Heart right ventricle (tissue), 16 donors: ENCODE results near the gene INA. TPM values are rescaled to one million over a fixed set of nuclear protein-coding genes. Genes with fewer than 3 reads are reported as not detected.
"Not testable (repeated sequence)": the region's sequence is repeated elsewhere in the genome, so short reads cannot be mapped to it uniquely, and the experiment has no call there.

ENCODE experiments used
- ATAC-seq, 8 donors: fragments of 200-7000 bp; cut with Tn5 transposase; one replicate each; pipeline ENCODE4 v1.9.1; 2020; ENCODE audit warnings: mild to moderate bottlenecking in 8 of 8, moderate library complexity in 8 of 8, moderate number of reproducible peaks in 1 of 8
- DNase-seq, 2 donors: peaks; one replicate each; pipeline ENCODE4 v3.0.0-alpha.2; 2020
- H3K27ac ChIP-seq, 10 donors: fragments of 200-600 bp; sonication (generic) in 2 of 10; one replicate each; pipeline versions ENCODE4 v1.5.0 to v1.8.0; 2020 to 2022; ENCODE audit warnings: mild to moderate bottlenecking in 3 of 10
- H3K27me3 ChIP-seq, 7 donors: fragments of 200-600 bp; one replicate each; pipeline ENCODE4 v1.8.0; 2021 to 2022; ENCODE audit warnings: mild to moderate bottlenecking in 2 of 7
- H3K36me3 ChIP-seq, 9 donors: fragments of 200-600 bp; sonication (generic) in 1 of 9; one replicate each; pipeline versions ENCODE4 v1.5.0 to v1.8.0; 2020 to 2022; ENCODE audit warnings: mild to moderate bottlenecking in 2 of 9
- H3K4me1 ChIP-seq, 9 donors: fragments of 200-600 bp; sonication (generic) in 1 of 9; one replicate each; pipeline versions ENCODE4 v1.5.0 to v1.8.0; 2020 to 2022; ENCODE audit warnings: mild to moderate bottlenecking in 4 of 9
- H3K4me3 ChIP-seq, 10 donors: fragments of 200-600 bp; sonication (generic) in 2 of 10; one replicate each; pipeline versions ENCODE4 v1.5.0 to v1.8.0; 2020 to 2022; ENCODE audit warnings: mild to moderate bottlenecking in 7 of 10, moderate library complexity in 2 of 10
- H3K9me3 ChIP-seq, 11 donors: fragments of 200-600 bp in 10 of 11; sonication (generic) in 2 of 11; one replicate each; pipeline versions ENCODE4 v1.5.0 to v1.8.0; 2013 to 2022; ENCODE audit warnings: mild to moderate bottlenecking in 2 of 11, control low read depth in 1 of 11, moderate library complexity in 1 of 11
- WGBS, 2 donors: extraction: QIAGEN DNeasy Blood & Tissue Kit; methylation state at CpG; one replicate each; pipeline ENCODE4 v1.1.7; 2013; ENCODE audit warnings: inconsistent platforms in 1 of 2; 5-methylcytosine and 5-hydroxymethylcytosine counted together
- intact Hi-C, 10 donors: fragments of 100-400 bp; cut with DNase I; formaldehyde crosslinking; loops; one replicate each; pipeline versions ENCODE4 v1.11.1 to v1.14.2; 2022
- polyA plus RNA-seq, 2 donors: library from polyadenylated mRNA; stranded (reverse); fragments of 200-250 nt; gene quantifications; one replicate each; pipeline ENCODE4 v1.2.3, GENCODE V29; 2013
- total RNA-seq, 10 donors: library from RNA; stranded (reverse); fragmentation: NEBNext Ultra II Directional in 3 of 10; extraction: Animal tissue kit (Norgen Biotek cat#: 25700) in 3 of 10; gene quantifications; one replicate each; pipeline versions ENCODE4 v1.2.1 to v1.2.4, GENCODE V29; 2021 to 2023
- TF ChIP-seq, protein P1 (sequence below), 9 donors: fragments of 200-600 bp; sonication (generic) in 2 of 9; IDR thresholded peaks; one replicate each; pipeline versions ENCODE4 v1.5.0 to v1.8.0; 2021 to 2022; ENCODE audit warnings: antibody characterized with exemption in 9 of 9, mild to moderate bottlenecking in 5 of 9, moderate library complexity in 1 of 9
- donor health status: Arrhythmogenic right ventricular cardiomyopathy.
- donor health status: ischemic (EF 13 %, LVEDD 7.1; RV severe dilation, severe dysfunction).
- donor health status: healthy with polysubstance abuse.
- donor health status: DM: no; HTN: yes; CAD: no.
- donor health status: DM: no; HTN: no; CAD: no.
- donor health status: ischemic (EF 25% LVEDD 6.9; RV normal size, moderate dysfunction).
- donor health status: ischemic (EF 25% LVEDD 5.7; RV mildly dilated, moderate dysfunction).
- donor health status: healthy.
- donor health status: DM: yes; HTN: yes; CAD: no.
- donor health status: Ischemic cardiomyopathy.
- donor health status: ischemic (EF 35%, LVEDD 5.7; RV mildly dilated, moderate dysfunction).
- donor health status: nonischemic (EF 11% LVEDD 7.7; RV severe dilation, severe dysfunction).
- donor health status: DM: yes; HTN: yes; CAD: no.
- donor health status: PGD.
- donor health status: ischemic (EF 29% LVEDD 5.4; RV normal size, mild dysfunction).
- donor health status: nonischemic (EF 23%, LVEDD 6.1; RV moderate dilation, normal function).

Gene INA
- total and polyA plus RNA-seq, 12 donors: 0.01 TPM; not detected in 11

DNA sequence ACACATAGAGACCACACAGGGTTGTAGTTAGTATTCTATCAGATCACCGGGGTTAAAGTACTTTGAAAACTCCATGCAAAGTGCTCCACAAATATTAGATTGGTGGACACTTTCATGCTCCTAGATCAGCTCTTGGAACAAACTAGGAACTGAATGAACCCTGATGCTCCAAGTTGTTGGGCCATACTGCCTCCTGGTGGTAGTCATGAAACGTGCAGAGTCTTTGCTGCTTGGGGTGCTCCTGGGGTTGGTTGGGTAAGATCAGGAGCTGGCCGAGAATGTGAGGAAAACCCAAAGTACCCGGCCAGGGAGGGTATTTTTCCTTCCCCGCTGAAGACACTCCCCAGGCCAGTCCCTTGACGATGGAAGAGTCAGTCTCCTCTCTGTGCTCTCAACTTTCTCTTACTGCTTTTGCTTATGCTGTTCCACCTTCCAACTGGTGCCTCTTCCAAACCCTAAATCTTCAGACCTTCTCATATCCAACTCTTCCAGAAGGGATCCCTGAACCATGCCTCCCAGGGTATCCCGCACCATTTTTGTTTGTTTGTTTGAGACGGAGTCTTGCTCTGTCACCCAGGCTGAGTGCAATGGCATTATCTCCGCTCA is 32.2 kb upstream of the INA start:
- 30 to 31% methylated on average over 9 of the region's 9 CpGs for WGBS, 2 donors
- no peaks in the 10 kb centered on the region for H3K36me3 ChIP-seq
- H3K27ac ChIP-seq: no peak overlapping the region
- TF ChIP-seq, protein P1, sequence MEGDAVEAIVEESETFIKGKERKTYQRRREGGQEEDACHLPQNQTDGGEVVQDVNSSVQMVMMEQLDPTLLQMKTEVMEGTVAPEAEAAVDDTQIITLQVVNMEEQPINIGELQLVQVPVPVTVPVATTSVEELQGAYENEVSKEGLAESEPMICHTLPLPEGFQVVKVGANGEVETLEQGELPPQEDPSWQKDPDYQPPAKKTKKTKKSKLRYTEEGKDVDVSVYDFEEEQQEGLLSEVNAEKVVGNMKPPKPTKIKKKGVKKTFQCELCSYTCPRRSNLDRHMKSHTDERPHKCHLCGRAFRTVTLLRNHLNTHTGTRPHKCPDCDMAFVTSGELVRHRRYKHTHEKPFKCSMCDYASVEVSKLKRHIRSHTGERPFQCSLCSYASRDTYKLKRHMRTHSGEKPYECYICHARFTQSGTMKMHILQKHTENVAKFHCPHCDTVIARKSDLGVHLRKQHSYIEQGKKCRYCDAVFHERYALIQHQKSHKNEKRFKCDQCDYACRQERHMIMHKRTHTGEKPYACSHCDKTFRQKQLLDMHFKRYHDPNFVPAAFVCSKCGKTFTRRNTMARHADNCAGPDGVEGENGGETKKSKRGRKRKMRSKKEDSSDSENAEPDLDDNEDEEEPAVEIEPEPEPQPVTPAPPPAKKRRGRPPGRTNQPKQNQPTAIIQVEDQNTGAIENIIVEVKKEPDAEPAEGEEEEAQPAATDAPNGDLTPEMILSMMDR (IDR thresholded peaks at IDR 0.05): peak; percentile 70 to 94 (median 90)
- DNase-seq (peak; percentile 48 to 76), ATAC-seq (peak; percentile 86 to 94 (median 89))
- no peak overlapping the region for H3K4me3 ChIP-seq
- intact Hi-C loops: loop anchor here (1.0 to 10.0 kb wide), 17 partner anchors 52 to 530 kb away; partner anchors contain the start of genes CYP17A1 (in 5 of the 10), CNNM2 (in 3 of the 10), NT5C2 (in 3 of the 10) and ARL3 (in 1 of the 10)
- peaks cover 6 to 33% (median 8%) of the 10 kb centered on the region in 9 donors for H3K4me1 ChIP-seq
- H3K9me3 ChIP-seq: no peaks in the 10 kb centered on the region
- no peaks in the 10 kb centered on the region for H3K27me3 ChIP-seq

- not testable (repeated sequence) for DNase-seq, H3K4me3 ChIP-seq, ATAC-seq, H3K27me3 ChIP-seq, H3K9me3 ChIP-seq, H3K27ac ChIP-seq, H3K36me3 ChIP-seq
- H3K4me1 ChIP-seq: peaks cover 6 to 26% (median 8%) of the 10 kb centered on the region in 9 donors
- WGBS, 2 donors: 87 to 92% methylated on average over 7 of the region's 7 CpGs
- intact Hi-C loops: loop anchor here (2.0 to 10.0 kb wide), 14 partner anchors 141 to 531 kb away; partner anchors contain the start of genes CYP17A1 (in 5 of the 10), CNNM2 (in 2 of the 10), ARL3 (in 1 of the 10) and SFXN2 (in 1 of the 10)
These were observed 31.4 kb upstream of the INA start, which contains the start of gene RPEL1 for GRCh38 chr10:103245587-103245986. TSS of gene RPEL1 (plus strand) at chr10:103245887. CDS start at chr10:103245997, 110 bp downstream.

DNA sequence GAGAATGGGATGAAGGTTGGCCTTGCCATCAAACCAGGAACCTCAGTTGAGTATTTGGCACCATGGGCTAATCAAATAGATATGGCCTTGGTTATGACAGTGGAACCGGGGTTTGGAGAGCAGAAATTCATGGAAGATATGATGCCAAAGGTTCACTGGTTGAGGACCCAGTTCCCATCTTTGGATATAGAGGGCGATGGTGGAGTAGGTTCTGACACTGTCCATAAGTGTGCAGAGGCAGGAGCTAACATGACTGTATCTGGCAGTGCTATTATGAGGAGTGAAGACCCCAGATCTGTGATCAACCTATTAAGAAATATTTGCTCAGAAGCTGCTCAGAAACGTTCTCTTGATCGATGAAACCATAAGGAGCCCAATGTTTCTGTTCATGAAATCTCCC is 30.6 kb upstream of the INA start:
- ATAC-seq: no peak
- no peaks in the 10 kb centered on the region for H3K27me3 ChIP-seq
- WGBS, 2 donors: 70 to 79% methylated on average over 4 of the region's 4 CpGs
- no peak overlapping the region for H3K4me3 ChIP-seq
- no peaks in the 10 kb centered on the region for H3K9me3 ChIP-seq
- H3K36me3 ChIP-seq: no peaks in the 10 kb centered on the region
- TF ChIP-seq, protein P1 (IDR thresholded peaks at IDR 0.05): no peak
- H3K27ac ChIP-seq: no peak overlapping the region
- H3K4me1 ChIP-seq: peaks cover 3 to 19% (median 6%) of the 10 kb centered on the region in 9 donors
- DNase-seq: no peak
- intact Hi-C loops: loop anchor here (5.0 to 10.0 kb wide), 12 partner anchors 142 to 532 kb away; partner anchors contain the start of genes CYP17A1 (in 5 of the 10), ARL3 (in 1 of the 10), CNNM2 (in 1 of the 10) and SFXN2 (in 1 of the 10)

DNA sequence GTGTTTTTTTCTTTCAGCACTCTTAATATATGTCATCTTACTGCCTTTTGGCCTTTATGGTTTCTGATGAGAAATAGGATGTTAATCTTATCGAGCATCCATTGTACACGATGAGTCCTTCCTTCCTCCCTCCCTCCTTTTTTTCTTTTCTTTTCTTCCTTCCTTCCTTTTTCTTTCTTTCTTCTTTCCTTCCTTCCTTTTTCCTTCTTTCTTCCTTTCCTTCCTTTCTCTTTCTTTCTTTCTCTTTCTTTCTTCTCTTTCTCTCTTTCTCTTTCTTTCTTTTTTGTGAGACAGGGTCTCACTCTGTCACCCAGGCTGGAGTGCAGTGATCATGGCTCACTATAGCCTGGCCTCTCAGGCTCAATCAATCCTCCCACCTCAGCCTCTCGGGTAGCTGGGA is 22.8 kb upstream of the INA start:
- 70 to 71% methylated on average over 3 of the region's 3 CpGs for WGBS, 2 donors
- intact Hi-C loops: loop anchor here in 1 of 10 donors (10.0 kb wide), 1 partner anchor 529 kb away; no protein-coding TSS in a partner anchor

More for the DNA sequence above, 22.8 kb upstream of the INA start:
- H3K9me3 ChIP-seq: peaks cover 0 to 2% (median 0%) of the 10 kb centered on the region in 11 donors
- DNase-seq: no peak
- no peak overlapping the region for H3K27ac ChIP-seq
- no peaks in the 10 kb centered on the region for H3K4me1 ChIP-seq
- H3K27me3 ChIP-seq: no peaks in the 10 kb centered on the region
- TF ChIP-seq, protein P1 (IDR thresholded peaks at IDR 0.05): no peak
- no peaks in the 10 kb centered on the region for H3K36me3 ChIP-seq
- no peak overlapping the region for H3K4me3 ChIP-seq
- ATAC-seq: no peak
